CD14-positive monocyte (primary cell): ENCODE measurements around the gene HM13. TPM values are rescaled to one million over a fixed set of nuclear protein-coding genes. Genes with fewer than 3 reads are reported as not detected.

Experiments
- DNase-seq, 3 donors: peaks; one replicate each; pipeline ENCODE4 v3.0.0-alpha.2; 2011 to 2022
- H2AFZ ChIP-seq: 2 replicates; pipeline ENCODE4 v1.6.0; 2012; ENCODE audit warnings: mild to moderate bottlenecking, low read depth, low read length, inconsistent platforms; ENCODE audit not compliant: insufficient read depth, poor library complexity, severe bottlenecking
- H3K27ac ChIP-seq, 2 donors: 1 replicate in 1 of 2; 2 replicates in 1 of 2; pipeline ENCODE4 v1.5.1; 2012 to 2013; ENCODE audit warnings: low read length in 2 of 2, control low read depth in 1 of 2, inconsistent platforms in 1 of 2, low read depth in 1 of 2, mild to moderate bottlenecking in 1 of 2
- H3K27me3 ChIP-seq, 2 donors: one replicate each; pipeline versions ENCODE4 v1.6.0 to v1.6.1; 2011 to 2013; ENCODE audit warnings: low read length in 2 of 2; ENCODE audit not compliant: control insufficient read depth in 2 of 2, insufficient read depth in 2 of 2
- H3K36me3 ChIP-seq, 2 donors: replicated peaks in 1 of 2; 1 replicate in 1 of 2; 2 replicates in 1 of 2; pipeline versions ENCODE4 v1.5.1 to v1.6.1; 2012 to 2013; ENCODE audit warnings: low read length in 2 of 2, control low read depth in 1 of 2, inconsistent platforms in 1 of 2, mild to moderate bottlenecking in 1 of 2; ENCODE audit not compliant: insufficient read depth in 2 of 2, control insufficient read depth in 1 of 2
- H3K4me1 ChIP-seq, 2 donors: 1 replicate in 1 of 2; 2 replicates in 1 of 2; pipeline versions ENCODE4 v1.5.1 to v1.6.1; 2012 to 2013; ENCODE audit warnings: low read length in 2 of 2, control low read depth in 1 of 2, inconsistent platforms in 1 of 2, mild to moderate bottlenecking in 1 of 2, moderate library complexity in 1 of 2; ENCODE audit not compliant: insufficient read depth in 2 of 2, control insufficient read depth in 1 of 2
- H3K4me2 ChIP-seq: replicated peaks from 2 replicates; pipeline ENCODE3; 2012; ENCODE audit warnings: low read length, moderate library complexity, mild to moderate bottlenecking; ENCODE audit not compliant: poor library complexity, severe bottlenecking; ENCODE audit errors: extremely low read depth
- H3K4me3 ChIP-seq, 3 experiments: fragments of 200-600 bp in 1 of 3; sonication (generic) in 1 of 3; replicated peaks in 1 of 3; 1 replicate in 2 of 3; 2 replicates in 1 of 3; pipeline ENCODE4 v1.5.1; 2011 to 2013; ENCODE audit warnings: low read length in 3 of 3, mild to moderate bottlenecking in 3 of 3, control low read depth in 2 of 3, low read depth in 2 of 3, inconsistent platforms in 1 of 3, moderate library complexity in 1 of 3
- H3K79me2 ChIP-seq: 2 replicates; pipeline ENCODE4 v1.6.0; 2012; ENCODE audit warnings: mild to moderate bottlenecking, control low read depth, inconsistent platforms, low read length, moderate library complexity; ENCODE audit not compliant: insufficient read depth
- H3K9ac ChIP-seq: 2 replicates; pipeline ENCODE4 v1.6.0; 2017; ENCODE audit warnings: low read length, mild to moderate bottlenecking; ENCODE audit not compliant: insufficient read depth, poor library complexity, severe bottlenecking
- H3K9me3 ChIP-seq, 2 donors: replicated peaks in 1 of 2; 1 replicate in 1 of 2; 2 replicates in 1 of 2; pipeline versions ENCODE4 v1.5.1 to v1.6.1; 2012 to 2013; ENCODE audit warnings: low read length in 2 of 2, control low read depth in 1 of 2; ENCODE audit not compliant: control insufficient read depth in 1 of 2, insufficient read depth in 1 of 2
- H4K20me1 ChIP-seq: 2 replicates; pipeline ENCODE4 v1.6.0; 2012; ENCODE audit warnings: mild to moderate bottlenecking, low read length, control low read depth, moderate library complexity; ENCODE audit not compliant: insufficient read depth
- H3K27ac Mint-ChIP-seq, 7 donors: one replicate each; pipeline ENCODE4 v1.8.0; 2020; ENCODE audit warnings: mild to moderate bottlenecking in 7 of 7, mixed read lengths in 7 of 7, moderate library complexity in 6 of 7, inconsistent platforms in 2 of 7
- H3K27me3 Mint-ChIP-seq, 3 donors: one replicate each; pipeline ENCODE4 v1.8.0; 2021 to 2022; ENCODE audit warnings: low read depth in 3 of 3, mild to moderate bottlenecking in 3 of 3, mixed read lengths in 3 of 3, moderate library complexity in 3 of 3, inconsistent platforms in 1 of 3
- H3K36me3 Mint-ChIP-seq, 2 donors: one replicate each; pipeline ENCODE4 v1.8.0; 2020; ENCODE audit warnings: mixed read lengths in 2 of 2, inconsistent platforms in 1 of 2, mild to moderate bottlenecking in 1 of 2
- H3K4me1 Mint-ChIP-seq: one replicate; pipeline ENCODE4 v1.8.0; 2020; ENCODE audit warnings: mild to moderate bottlenecking, mixed read lengths
- H3K4me3 Mint-ChIP-seq, 2 donors: one replicate each; pipeline ENCODE4 v1.8.0; 2020; ENCODE audit warnings: mild to moderate bottlenecking in 2 of 2, mixed read lengths in 2 of 2, moderate library complexity in 1 of 2
- H3K9me3 Mint-ChIP-seq, 7 donors: one replicate each; pipeline ENCODE4 v1.8.0; 2020 to 2022; ENCODE audit warnings: mixed read lengths in 7 of 7, mild to moderate bottlenecking in 6 of 7, moderate library complexity in 6 of 7, inconsistent platforms in 2 of 7
- WGBS: methylation state at CpG from one replicate; pipeline ENCODE4 v1.1.5; 2013; ENCODE audit warnings: missing lambda C conversion rate; ENCODE audit not compliant: insufficient coverage; 5-methylcytosine and 5-hydroxymethylcytosine counted together
- intact Hi-C, 2 donors: fragments of 100-400 bp; cut with micrococcal nuclease; formaldehyde crosslinking; loops; one replicate each; pipeline versions ENCODE4 v1.15.0 to v1.15.1; 2023
- polyA plus RNA-seq, 3 donors: library from polyadenylated mRNA; depleted of rRNA in 1 of 3; unstranded in 2 of 3; stranded (reverse) in 1 of 3; fragments of 300-500 nt in 2 of 3; fragments of >200 nt in 1 of 3; fragmentation: Illumina TruSeq in 2 of 3; gene quantifications; 1 replicate in 2 of 3; 2 replicates in 1 of 3; pipeline ENCODE4 v1.2.3, GENCODE V29; 2012 to 2021
- TF ChIP-seq, protein P1 (sequence below): fragments of 200-600 bp; IDR thresholded peaks from one replicate; pipeline ENCODE4 v1.8.0; 2022; ENCODE audit warnings: antibody characterized with exemption, mild to moderate bottlenecking

Gene HM13
- polyA plus RNA-seq, 3 donors: 199 to 329 (median 320) TPM

- Histone ChIP-seq H3K9ac (no peak overlapping the region), H2AFZ (no peak overlapping the region), H3K4me2 (no peak overlapping the region), H4K20me1 (peaks cover 57% of the 10 kb centered on the region), H3K27ac (peak overlapping the region in 1 of 2 donors; percentile 97), H3K4me1 (peaks cover 14 to 19% of the 10 kb centered on the region in 2 donors), H3K27me3 (no peaks in the 10 kb centered on the region), H3K36me3 (peaks cover 83 to 98% of the 10 kb centered on the region in 2 donors), H3K4me3 (no peak overlapping the region), H3K79me2 (peaks cover 55% of the 10 kb centered on the region), H3K9me3 (no peaks in the 10 kb centered on the region)
- intact Hi-C loops: no loop called here
- no peaks in the 10 kb centered on the region for H3K9me3 Mint-ChIP-seq
- TF ChIP-seq, protein P1, sequence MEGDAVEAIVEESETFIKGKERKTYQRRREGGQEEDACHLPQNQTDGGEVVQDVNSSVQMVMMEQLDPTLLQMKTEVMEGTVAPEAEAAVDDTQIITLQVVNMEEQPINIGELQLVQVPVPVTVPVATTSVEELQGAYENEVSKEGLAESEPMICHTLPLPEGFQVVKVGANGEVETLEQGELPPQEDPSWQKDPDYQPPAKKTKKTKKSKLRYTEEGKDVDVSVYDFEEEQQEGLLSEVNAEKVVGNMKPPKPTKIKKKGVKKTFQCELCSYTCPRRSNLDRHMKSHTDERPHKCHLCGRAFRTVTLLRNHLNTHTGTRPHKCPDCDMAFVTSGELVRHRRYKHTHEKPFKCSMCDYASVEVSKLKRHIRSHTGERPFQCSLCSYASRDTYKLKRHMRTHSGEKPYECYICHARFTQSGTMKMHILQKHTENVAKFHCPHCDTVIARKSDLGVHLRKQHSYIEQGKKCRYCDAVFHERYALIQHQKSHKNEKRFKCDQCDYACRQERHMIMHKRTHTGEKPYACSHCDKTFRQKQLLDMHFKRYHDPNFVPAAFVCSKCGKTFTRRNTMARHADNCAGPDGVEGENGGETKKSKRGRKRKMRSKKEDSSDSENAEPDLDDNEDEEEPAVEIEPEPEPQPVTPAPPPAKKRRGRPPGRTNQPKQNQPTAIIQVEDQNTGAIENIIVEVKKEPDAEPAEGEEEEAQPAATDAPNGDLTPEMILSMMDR: no peak
- peaks cover 18% of the 10 kb centered on the region for H3K4me1 Mint-ChIP-seq
- H3K27me3 Mint-ChIP-seq: no peaks in the 10 kb centered on the region
- no peak overlapping the region for H3K4me3 Mint-ChIP-seq
- 96% methylated on average over 7 of the region's 11 CpGs for WGBS
- peaks cover 78 to 95% of the 10 kb centered on the region in 2 donors for H3K36me3 Mint-ChIP-seq
- peak overlapping the region; percentile 33 to 99 (median 76) for H3K27ac Mint-ChIP-seq
- DNase-seq: no peak
Observed at GRCh38 chr20:31548820-31549512, 34.7 kb downstream of the HM13 start.

DNA sequence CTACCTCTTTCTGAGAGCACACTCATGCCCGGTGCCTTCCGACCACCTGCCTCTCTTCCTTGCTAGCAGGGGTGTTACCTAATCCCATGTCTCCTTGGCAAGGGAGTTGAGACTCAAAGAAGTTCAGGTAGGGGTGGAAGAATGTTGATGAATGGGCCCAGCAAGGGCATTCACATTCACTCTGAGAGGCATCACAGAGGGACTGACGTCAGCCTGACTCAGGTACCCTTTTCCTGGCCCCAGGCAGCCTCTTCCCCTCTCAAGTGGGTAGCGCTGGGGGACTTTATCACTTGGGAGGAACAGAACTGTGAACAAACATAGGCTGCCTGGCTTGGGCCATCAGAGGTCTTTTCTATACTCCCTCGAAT is 35.3 kb downstream of the HM13 start:
- peaks cover 49% of the 10 kb centered on the region for H3K79me2 ChIP-seq
- H3K27ac ChIP-seq: peak overlapping the region in 1 of 2 donors; percentile 97
- H4K20me1 ChIP-seq: peaks cover 54% of the 10 kb centered on the region
- Mint-ChIP-seq H3K27me3 (no peaks in the 10 kb centered on the region), H3K9me3 (no peaks in the 10 kb centered on the region), H3K36me3 (peaks cover 77 to 95% of the 10 kb centered on the region in 2 donors), H3K4me1 (peaks cover 13% of the 10 kb centered on the region), H3K27ac (peak overlapping the region in 5 of 7 donors; percentile 8 to 97 (median 77)), H3K4me3 (no peak overlapping the region)
- H3K9me3 ChIP-seq: no peaks in the 10 kb centered on the region
- H3K4me3 ChIP-seq: no peak overlapping the region
- peaks cover 81 to 98% of the 10 kb centered on the region in 2 donors for H3K36me3 ChIP-seq
- H3K9ac ChIP-seq: no peak overlapping the region
- no peaks in the 10 kb centered on the region for H3K27me3 ChIP-seq
- TF ChIP-seq, protein P1: no peak
- peaks cover 14 to 17% of the 10 kb centered on the region in 2 donors for H3K4me1 ChIP-seq
- intact Hi-C loops: no loop called here
- DNase-seq: no peak
- H3K4me2 ChIP-seq: no peak overlapping the region
- 90% methylated on average over 2 of the region's 5 CpGs for WGBS
- H2AFZ ChIP-seq: no peak overlapping the region
